ENCODE results near the gene TIMM17B.

The TIMM17B gene

DNA sequence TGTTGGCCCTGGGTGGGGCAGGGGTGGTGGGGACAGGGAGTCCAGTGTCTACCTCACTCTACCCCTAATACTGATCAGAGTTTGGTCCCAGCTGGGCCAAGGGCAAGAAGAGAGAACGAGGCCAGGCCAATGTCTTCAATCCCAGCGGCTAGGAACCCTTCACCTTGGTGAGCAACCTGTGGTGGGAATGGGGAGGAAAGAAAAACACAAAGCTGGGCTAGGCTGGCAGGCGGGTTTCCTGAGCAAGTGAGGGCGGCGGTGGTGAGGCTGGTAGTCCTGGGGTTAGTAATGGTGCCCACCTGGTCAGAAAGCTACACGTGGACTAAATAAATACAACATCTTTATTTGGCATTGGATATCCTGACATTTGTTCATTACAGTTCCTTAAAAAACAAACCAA is 5.7 kb upstream of the TIMM17B start:
- H3K4me3 ChIP-seq (ENCODE audit: low read length): no peak overlapping the region
- H3K9me3 ChIP-seq (ENCODE audit: control insufficient read depth, low read depth, low read length): peaks cover 7% of the 10 kb centered on the region
- H3K9ac ChIP-seq (ENCODE audit: low read length): no peak overlapping the region
- no peak overlapping the region for H3K27ac ChIP-seq (ENCODE audit: low read length)
- no peaks in the 10 kb centered on the region for H3K27me3 ChIP-seq (ENCODE audit: control insufficient read depth, insufficient read depth, low read length)
- H3K36me3 ChIP-seq (ENCODE audit: control insufficient read depth, low read depth, low read length): peaks cover 30% of the 10 kb centered on the region
- H3K4me1 ChIP-seq (ENCODE audit: control insufficient read depth, low read depth, low read length): no peaks in the 10 kb centered on the region

DNA sequence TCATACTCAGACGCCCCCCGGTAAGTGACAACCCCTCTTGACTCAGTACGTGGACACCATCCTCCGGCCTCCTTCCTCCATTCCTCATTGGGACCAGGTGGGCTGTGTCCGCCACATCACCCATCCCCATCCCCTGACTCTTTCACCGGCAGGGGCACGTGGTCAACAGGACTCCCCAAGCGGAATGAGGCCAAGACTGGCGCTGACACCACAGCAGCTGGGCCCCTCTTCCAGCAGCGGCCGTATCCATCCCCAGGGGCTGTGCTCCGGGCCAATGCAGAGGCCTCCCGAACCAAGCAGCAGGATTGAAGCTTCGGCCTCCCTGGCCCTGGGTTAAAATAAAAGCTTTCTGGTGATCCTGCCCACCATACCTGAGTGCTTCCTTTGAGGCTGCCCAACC is 5.2 kb upstream of the TIMM17B start:
- peaks cover 8% of the 10 kb centered on the region for H3K9me3 ChIP-seq (ENCODE audit: control insufficient read depth, low read depth, low read length)
- peaks cover 30% of the 10 kb centered on the region for H3K36me3 ChIP-seq (ENCODE audit: control insufficient read depth, low read depth, low read length)
- H3K4me3 ChIP-seq (ENCODE audit: low read length): no peak overlapping the region
- H3K27me3 ChIP-seq (ENCODE audit: control insufficient read depth, insufficient read depth, low read length): no peaks in the 10 kb centered on the region
- no peak overlapping the region for H3K9ac ChIP-seq (ENCODE audit: low read length)
- H3K27ac ChIP-seq (ENCODE audit: low read length): no peak overlapping the region
- no peaks in the 10 kb centered on the region for H3K4me1 ChIP-seq (ENCODE audit: control insufficient read depth, low read depth, low read length)

DNA sequence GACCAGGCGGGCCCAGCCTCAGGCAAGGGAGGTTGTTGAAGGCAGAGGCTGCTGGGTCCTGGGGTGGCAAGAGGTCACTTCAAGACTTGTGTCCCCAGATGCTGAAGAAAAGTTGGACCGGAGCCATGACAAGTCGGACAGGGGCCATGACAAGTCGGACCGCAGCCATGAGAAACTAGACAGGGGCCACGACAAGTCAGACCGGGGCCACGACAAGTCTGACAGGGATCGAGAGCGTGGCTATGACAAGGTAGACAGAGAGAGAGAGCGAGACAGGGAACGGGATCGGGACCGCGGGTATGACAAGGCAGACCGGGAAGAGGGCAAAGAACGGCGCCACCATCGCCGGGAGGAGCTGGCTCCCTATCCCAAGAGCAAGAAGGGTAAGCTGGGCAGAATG is 4.6 kb upstream of the TIMM17B start:
- Histone ChIP-seq H3K9ac (ENCODE audit: low read length) (no peak overlapping the region), H3K9me3 (ENCODE audit: control insufficient read depth, low read depth, low read length) (peaks cover 8% of the 10 kb centered on the region), H3K4me1 (ENCODE audit: control insufficient read depth, low read depth, low read length) (no peaks in the 10 kb centered on the region), H3K27ac (ENCODE audit: low read length) (no peak overlapping the region), H3K27me3 (ENCODE audit: control insufficient read depth, insufficient read depth, low read length) (no peaks in the 10 kb centered on the region), H3K4me3 (ENCODE audit: low read length) (no peak overlapping the region), H3K36me3 (ENCODE audit: control insufficient read depth, low read depth, low read length) (peaks cover 30% of the 10 kb centered on the region)

DNA sequence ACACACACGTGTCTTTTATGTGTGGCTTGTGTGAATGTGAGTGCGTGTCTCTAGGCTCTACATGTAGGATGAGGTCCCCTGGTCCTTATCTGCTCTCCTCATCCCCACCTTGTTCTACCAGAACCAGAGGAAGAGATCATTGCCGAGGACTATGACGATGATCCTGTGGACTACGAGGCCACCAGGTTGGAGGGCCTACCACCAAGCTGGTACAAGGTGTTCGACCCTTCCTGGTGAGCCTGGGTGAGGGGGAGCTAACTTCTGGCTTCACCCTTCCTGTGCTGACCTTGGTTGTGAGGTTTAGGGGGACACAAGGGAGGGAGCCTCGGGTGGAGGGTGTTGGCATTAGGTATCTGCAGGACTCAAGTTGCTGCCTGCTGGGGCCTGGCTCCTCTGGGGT is 3.5 kb upstream of the TIMM17B start:
- Histone ChIP-seq H3K4me3 (ENCODE audit: low read length) (no peak overlapping the region), H3K27me3 (ENCODE audit: control insufficient read depth, insufficient read depth, low read length) (no peaks in the 10 kb centered on the region), H3K9ac (ENCODE audit: low read length) (no peak overlapping the region), H3K9me3 (ENCODE audit: control insufficient read depth, low read depth, low read length) (peaks cover 8% of the 10 kb centered on the region), H3K36me3 (ENCODE audit: control insufficient read depth, low read depth, low read length) (peaks cover 30% of the 10 kb centered on the region), H3K27ac (ENCODE audit: low read length) (no peak overlapping the region), H3K4me1 (ENCODE audit: control insufficient read depth, low read depth, low read length) (no peaks in the 10 kb centered on the region)

DNA sequence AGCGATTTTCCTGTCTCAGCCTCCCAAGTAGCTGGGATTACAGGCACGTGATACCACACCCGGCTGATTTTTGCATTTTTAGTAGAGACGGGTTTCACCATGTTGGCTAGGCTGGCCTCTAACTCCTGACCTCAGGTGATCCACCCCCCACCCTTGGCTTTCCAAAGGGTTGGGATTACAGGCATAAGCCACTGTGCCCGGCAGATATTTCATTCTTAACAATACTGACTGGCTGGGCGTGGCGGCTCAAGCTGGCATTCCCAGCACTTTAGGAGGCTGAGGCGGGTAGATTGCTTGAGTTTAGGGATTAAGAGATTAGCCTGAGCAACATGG is 1.5 kb upstream of the TIMM17B start:
- H3K4me1 ChIP-seq (ENCODE audit: control insufficient read depth, low read depth, low read length): no peaks in the 10 kb centered on the region
- peaks cover 8% of the 10 kb centered on the region for H3K9me3 ChIP-seq (ENCODE audit: control insufficient read depth, low read depth, low read length)
- H3K27me3 ChIP-seq (ENCODE audit: control insufficient read depth, insufficient read depth, low read length): no peaks in the 10 kb centered on the region
- H3K27ac ChIP-seq (ENCODE audit: low read length): no peak overlapping the region
- no peak overlapping the region for H3K9ac ChIP-seq (ENCODE audit: low read length)
- peaks cover 30% of the 10 kb centered on the region for H3K36me3 ChIP-seq (ENCODE audit: control insufficient read depth, low read depth, low read length)
- H3K4me3 ChIP-seq (ENCODE audit: low read length): no peak overlapping the region

GRCh38 chrX:48897157-48897624 is 377 bp downstream of the TIMM17B start:
- Histone ChIP-seq H3K36me3 (ENCODE audit: control insufficient read depth, low read depth, low read length) (peaks cover 22% of the 10 kb centered on the region), H3K9ac (ENCODE audit: low read length) (peak overlapping the region; percentile 91), H3K4me1 (ENCODE audit: control insufficient read depth, low read depth, low read length) (no peaks in the 10 kb centered on the region), H3K27me3 (ENCODE audit: control insufficient read depth, insufficient read depth, low read length) (no peaks in the 10 kb centered on the region), H3K9me3 (ENCODE audit: control insufficient read depth, low read depth, low read length) (peaks cover 9% of the 10 kb centered on the region), H3K4me3 (ENCODE audit: low read length) (peak overlapping the region; percentile 92), H3K27ac (ENCODE audit: low read length) (peak overlapping the region; percentile 75)

GRCh38 chrX:48896611-48897011 is 957 bp downstream of the TIMM17B start:
- peaks cover 9% of the 10 kb centered on the region for H3K9me3 ChIP-seq (ENCODE audit: control insufficient read depth, low read depth, low read length)
- peaks cover 22% of the 10 kb centered on the region for H3K36me3 ChIP-seq (ENCODE audit: control insufficient read depth, low read depth, low read length)
- no peak overlapping the region for H3K27ac ChIP-seq (ENCODE audit: low read length)

DNA sequence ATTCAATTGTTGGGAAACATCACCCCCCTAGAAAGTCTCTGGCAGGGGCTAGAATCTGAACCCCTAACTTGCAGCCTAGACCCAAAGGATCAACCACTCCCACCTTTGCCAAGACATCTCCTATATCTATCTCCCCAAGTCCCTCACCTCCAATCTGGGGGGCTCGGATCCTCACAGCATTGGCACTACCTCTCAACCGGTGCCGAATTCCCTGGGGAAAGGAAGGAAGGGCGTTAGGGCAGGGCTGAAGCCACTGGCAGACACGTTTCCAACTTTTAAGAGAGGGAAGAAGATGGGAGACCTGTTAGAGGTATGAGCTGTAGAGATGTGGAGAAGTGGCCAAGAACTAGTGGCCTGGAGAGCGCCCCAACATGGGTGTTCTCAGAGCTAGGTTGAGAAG is 2.7 kb downstream of the TIMM17B start:
- H3K4me3 ChIP-seq (ENCODE audit: low read length): no peak overlapping the region
- H3K4me1 ChIP-seq (ENCODE audit: control insufficient read depth, low read depth, low read length): no peaks in the 10 kb centered on the region
- no peak overlapping the region for H3K9ac ChIP-seq (ENCODE audit: low read length)
- no peak overlapping the region for H3K27ac ChIP-seq (ENCODE audit: low read length)
- peaks cover 9% of the 10 kb centered on the region for H3K9me3 ChIP-seq (ENCODE audit: control insufficient read depth, low read depth, low read length)
- H3K36me3 ChIP-seq (ENCODE audit: control insufficient read depth, low read depth, low read length): peaks cover 15% of the 10 kb centered on the region
- no peaks in the 10 kb centered on the region for H3K27me3 ChIP-seq (ENCODE audit: control insufficient read depth, insufficient read depth, low read length)

More at GRCh38 chrX:48896611-48897011, 957 bp downstream of the TIMM17B start:
- H3K4me1 ChIP-seq (ENCODE audit: control insufficient read depth, low read depth, low read length): no peaks in the 10 kb centered on the region
- H3K4me3 ChIP-seq (ENCODE audit: low read length): peak overlapping the region; percentile 92
- no peaks in the 10 kb centered on the region for H3K27me3 ChIP-seq (ENCODE audit: control insufficient read depth, insufficient read depth, low read length)
- peak overlapping the region; percentile 91 for H3K9ac ChIP-seq (ENCODE audit: low read length)

- no peak overlapping the region for H3K9ac ChIP-seq (ENCODE audit: low read length)
- no peak overlapping the region for H3K4me3 ChIP-seq (ENCODE audit: low read length)
- no peaks in the 10 kb centered on the region for H3K4me1 ChIP-seq (ENCODE audit: control insufficient read depth, low read depth, low read length)
- H3K27ac ChIP-seq (ENCODE audit: low read length): no peak overlapping the region
- H3K27me3 ChIP-seq (ENCODE audit: control insufficient read depth, insufficient read depth, low read length): no peaks in the 10 kb centered on the region
- H3K9me3 ChIP-seq (ENCODE audit: control insufficient read depth, low read depth, low read length): peaks cover 11% of the 10 kb centered on the region
- H3K36me3 ChIP-seq (ENCODE audit: control insufficient read depth, low read depth, low read length): peaks cover 10% of the 10 kb centered on the region
Observed at GRCh38 chrX:48893556-48894348, 3.8 kb downstream of the TIMM17B start.

DNA sequence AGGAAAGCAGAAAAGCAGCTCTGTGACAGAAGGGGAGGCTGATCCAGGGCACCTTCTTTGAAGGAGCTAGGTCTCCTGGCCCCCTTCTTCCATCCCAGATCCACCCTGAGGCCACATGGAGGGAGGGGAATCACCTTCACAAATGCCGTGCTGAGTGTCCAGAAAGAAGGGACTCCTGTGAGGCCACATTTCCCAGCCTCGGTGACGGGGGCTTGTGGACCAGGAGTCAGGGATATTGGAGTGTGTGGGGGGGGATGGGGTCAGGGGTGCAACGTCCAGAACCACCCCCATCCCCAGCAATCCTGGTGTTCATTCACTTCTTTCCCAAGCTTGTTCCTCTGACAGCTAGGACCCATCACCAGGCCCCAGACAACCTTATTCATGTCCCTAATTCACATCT is 4.7 kb downstream of the TIMM17B start:
- H3K27ac ChIP-seq (ENCODE audit: low read length): no peak overlapping the region
- peaks cover 10% of the 10 kb centered on the region for H3K36me3 ChIP-seq (ENCODE audit: control insufficient read depth, low read depth, low read length)
- H3K4me3 ChIP-seq (ENCODE audit: low read length): no peak overlapping the region
- H3K9me3 ChIP-seq (ENCODE audit: control insufficient read depth, low read depth, low read length): peaks cover 8% of the 10 kb centered on the region
- no peak overlapping the region for H3K9ac ChIP-seq (ENCODE audit: low read length)
- H3K4me1 ChIP-seq (ENCODE audit: control insufficient read depth, low read depth, low read length): no peaks in the 10 kb centered on the region
- H3K27me3 ChIP-seq (ENCODE audit: control insufficient read depth, insufficient read depth, low read length): no peaks in the 10 kb centered on the region

- peaks cover 10% of the 10 kb centered on the region for H3K36me3 ChIP-seq (ENCODE audit: control insufficient read depth, low read depth, low read length)
- no peak overlapping the region for H3K27ac ChIP-seq (ENCODE audit: low read length)
- H3K9me3 ChIP-seq (ENCODE audit: control insufficient read depth, low read depth, low read length): peaks cover 8% of the 10 kb centered on the region
- peak overlapping the region; percentile 59 for H3K4me3 ChIP-seq (ENCODE audit: low read length)
- H3K4me1 ChIP-seq (ENCODE audit: control insufficient read depth, low read depth, low read length): no peaks in the 10 kb centered on the region
- no peaks in the 10 kb centered on the region for H3K27me3 ChIP-seq (ENCODE audit: control insufficient read depth, insufficient read depth, low read length)
- no peak overlapping the region for H3K9ac ChIP-seq (ENCODE audit: low read length)
Observed at GRCh38 chrX:48891402-48892288, 5.9 kb downstream of the TIMM17B start.

All from iPS-18a (cell line).